Measurements from ENCODE around the gene NAV2.

The NAV2 gene

GRCh38 chr11:19814421-19814820 is 101.8 kb downstream of the NAV2 start:
- no peak for DNase-seq

DNA sequence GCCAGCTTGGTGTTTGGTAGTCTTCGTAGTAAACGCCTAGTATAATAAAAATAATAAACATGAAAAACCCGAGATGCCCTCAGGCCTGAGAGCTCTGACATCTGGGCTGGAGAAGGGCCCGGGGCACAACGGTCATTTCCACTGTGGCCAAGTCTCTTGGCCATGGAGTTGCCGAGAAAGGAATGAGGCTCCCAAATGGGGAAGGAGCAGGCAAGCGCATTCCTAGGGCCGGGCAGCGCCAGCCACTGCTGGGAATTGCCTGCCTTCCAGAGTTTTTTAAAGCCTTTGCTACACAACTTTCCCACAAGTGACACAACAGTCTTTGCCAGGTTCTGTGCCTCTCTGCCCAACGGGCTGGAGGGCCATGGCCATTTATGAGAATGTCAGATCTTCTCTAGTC is 103.4 kb downstream of the NAV2 start:
- DNase-seq, result no peak

DNA sequence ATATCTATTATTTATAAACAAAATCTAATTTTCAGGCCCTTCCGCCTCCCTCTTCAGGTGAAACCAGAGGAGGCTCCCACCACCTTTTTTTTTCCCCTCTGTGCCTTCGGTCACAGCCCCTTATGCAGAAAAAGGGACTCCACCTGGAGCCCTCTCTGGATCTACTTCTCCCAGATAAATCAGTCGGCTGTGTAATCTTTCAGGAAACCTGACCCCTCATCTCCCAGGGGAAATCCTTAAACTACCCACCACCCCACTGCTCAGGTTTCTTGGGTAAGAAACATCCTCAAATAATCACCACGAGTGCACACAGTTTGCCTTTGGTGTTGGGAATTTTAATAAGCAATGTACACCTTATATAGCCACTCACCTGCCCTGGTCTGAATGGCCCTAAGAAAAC is 104.2 kb downstream of the NAV2 start:
- no peak for DNase-seq

DNA sequence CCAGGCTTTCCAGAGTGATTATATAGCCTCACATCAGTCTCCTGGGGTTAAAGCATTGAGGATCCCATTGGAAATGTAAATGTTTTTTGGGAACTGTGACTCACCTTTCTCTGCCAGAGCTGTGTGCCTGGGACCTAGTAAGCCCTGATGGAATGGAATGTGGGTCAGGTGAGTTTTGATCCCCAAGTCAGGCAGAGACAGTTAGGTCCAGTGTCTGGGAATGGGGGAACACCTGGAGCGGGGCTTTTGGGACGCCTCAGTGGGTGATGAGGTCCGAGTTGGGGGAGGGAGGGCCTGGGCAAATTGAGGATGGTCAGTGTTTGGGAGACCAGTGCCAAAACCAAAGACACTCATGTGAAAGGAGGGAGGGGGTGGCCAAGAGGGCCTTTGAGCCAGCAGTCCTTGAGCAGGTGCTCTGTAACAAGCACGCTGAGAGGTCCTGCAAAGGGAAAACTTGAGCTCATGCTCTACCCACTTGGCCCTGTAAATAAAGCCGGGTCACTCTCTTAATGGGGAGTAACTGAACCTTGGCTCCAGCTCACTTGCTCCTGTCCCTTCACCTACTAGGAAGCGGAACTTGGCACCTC is 104.7 kb downstream of the NAV2 start:
- DNase-seq, result no peak

GRCh38 chr11:19817870-19818269 is 105.2 kb downstream of the NAV2 start:
- no peak for DNase-seq

DNA sequence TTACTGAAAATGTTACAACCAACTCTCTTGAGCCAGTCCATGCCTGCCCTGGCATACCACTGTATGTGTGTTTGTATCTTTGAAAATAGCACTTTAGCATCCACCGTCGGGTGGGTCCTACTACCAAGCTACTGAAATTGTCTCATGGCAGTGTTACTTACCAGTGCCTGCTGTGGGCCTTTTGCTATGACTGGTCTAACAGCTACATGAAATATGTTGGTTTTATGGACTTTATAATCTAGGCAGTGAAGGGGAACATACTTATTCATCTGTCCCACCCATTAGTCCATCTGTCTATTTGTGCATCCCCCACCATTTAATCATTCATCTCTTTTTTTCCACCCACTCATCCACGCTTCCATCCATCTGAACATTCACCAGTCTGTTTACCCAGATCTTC is 106.0 kb downstream of the NAV2 start:
- DNase-seq, result no peak

DNA sequence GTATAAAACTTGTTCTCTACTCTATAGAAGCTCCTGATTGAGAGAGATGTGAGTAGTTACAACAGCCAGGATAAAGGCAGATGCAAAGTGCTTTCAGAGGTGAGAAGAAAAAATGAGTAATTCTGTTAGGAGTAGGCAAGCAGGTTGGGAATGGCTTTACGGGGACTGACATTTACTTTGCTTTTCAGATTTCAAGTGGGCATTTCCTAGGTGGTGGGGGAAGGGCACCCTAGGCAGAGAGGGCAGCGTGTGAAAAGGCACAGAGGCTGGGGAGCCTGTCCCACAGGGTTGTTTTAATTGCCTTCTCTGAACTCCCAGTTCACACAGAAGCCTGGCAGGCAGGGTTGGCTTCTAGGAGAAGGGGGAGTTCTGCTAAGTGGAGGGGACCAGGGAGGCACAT is 106.5 kb downstream of the NAV2 start:
- no peak for DNase-seq

- no peak for DNase-seq
Measured at GRCh38 chr11:19820100-19820499, 107.5 kb downstream of the NAV2 start.

- no peak for DNase-seq
Measured at GRCh38 chr11:19821412-19821875, 108.8 kb downstream of the NAV2 start.

DNA sequence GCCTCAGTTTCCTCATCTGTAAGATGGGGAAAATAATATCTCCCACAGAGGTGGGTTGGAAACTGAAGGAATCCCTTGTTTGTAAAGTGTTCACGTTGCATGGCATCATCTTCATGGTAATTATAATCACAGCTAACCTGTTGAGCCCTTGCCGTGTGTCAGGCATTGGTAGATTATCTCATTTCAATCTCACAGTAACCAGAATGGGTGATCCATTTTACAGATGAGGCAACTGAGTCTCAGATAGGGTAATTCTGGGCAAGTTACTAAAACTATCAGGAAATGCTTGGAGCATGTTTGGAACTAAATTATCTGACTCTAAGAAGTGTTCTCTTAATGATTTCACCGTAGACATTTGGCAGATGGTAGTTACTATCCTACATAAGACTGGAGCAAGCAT is 109.4 kb downstream of the NAV2 start:
- no peak for DNase-seq

- no peak for DNase-seq
Measured at GRCh38 chr11:19822531-19822930, 109.9 kb downstream of the NAV2 start.

DNA sequence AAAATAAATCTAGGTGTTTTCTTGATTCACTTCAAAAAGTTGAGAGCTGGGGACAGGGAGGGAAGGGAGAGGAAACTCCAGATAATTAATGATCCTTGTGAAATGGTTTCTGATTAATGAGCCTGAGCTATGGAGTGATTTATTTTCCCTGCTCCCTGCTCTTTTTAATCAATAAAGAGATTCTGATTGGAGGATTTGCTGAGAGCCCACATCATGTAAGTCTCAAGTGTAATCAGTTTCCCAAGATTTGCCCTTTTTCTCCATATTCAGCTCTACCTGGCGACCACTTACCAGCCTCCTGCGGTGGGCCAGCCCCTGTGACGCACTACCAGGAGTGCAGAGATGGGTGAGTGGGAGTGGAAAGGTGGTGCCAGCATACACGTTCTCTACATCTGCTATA is 114.0 kb downstream of the NAV2 start:
- DNase-seq, result no peak

DNA sequence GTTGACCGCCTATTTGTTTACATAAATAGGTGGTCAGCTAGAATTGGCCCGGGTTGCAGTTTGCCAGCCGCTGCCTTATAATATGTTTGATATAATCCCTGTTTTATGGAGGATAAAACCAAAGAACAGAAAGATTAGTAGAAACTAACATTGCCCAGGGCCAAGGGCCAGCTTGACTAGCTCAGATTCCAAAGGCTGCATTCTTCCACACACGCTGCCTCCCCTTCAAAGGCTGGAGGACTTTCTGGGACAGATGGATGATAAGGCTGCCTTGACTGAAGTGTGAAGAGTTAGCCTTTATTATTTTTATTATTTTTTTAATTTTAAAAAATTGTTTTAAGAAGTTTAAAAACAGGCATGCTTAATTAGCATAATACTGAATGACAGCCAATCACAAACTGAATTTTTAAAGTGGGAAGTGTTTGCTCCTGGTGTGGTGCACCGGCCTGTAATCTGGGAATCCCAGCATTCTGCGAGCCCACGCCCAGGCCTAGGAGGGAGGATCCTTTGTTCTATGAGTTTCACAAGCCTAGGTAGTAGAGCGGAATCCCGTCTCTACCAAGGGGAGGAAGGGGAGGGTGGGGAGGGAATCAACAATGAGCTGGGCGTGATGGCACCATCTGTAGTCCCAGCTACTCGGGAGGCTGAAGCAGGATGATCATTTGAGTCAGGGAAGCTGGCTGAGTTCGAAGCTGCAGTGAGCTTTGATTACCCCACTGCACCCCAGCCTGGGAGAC is 114.9 kb downstream of the NAV2 start:
- no peak for DNase-seq

DNA sequence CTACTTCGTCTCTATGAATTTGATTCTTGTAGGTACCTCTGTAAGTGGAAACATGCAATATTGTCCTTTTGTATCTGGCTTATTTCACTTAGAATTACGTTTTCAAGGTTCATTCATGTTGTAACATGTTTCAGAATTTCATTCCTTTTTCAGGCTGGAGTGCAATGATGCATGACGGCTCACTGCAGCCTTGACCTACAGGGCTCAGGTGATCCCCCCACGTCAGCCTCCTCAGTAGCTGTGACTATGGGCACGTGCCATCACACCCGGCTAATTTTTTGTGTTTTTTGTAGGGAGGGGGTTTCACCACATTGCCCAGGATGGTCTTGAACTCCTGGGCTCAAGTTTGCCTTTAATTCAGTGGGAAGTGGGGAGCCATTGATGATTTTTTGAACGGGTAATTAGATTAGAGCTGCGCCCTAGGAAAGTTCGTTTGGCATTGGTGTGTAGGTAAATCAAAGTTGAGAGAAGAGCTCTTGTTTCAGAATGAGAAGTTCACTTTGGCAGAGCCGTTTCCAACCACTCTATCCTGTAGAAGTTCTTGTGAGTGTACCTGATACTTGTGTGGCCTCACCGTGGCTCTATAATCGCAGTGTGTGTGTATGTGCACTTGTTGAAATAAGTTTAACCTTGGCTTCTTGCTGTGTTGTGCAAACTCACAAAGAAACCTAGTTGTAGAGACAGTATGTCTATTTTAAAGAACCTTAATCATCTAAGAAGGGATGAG is 115.9 kb downstream of the NAV2 start:
- DNase-seq, result no peak

DNA sequence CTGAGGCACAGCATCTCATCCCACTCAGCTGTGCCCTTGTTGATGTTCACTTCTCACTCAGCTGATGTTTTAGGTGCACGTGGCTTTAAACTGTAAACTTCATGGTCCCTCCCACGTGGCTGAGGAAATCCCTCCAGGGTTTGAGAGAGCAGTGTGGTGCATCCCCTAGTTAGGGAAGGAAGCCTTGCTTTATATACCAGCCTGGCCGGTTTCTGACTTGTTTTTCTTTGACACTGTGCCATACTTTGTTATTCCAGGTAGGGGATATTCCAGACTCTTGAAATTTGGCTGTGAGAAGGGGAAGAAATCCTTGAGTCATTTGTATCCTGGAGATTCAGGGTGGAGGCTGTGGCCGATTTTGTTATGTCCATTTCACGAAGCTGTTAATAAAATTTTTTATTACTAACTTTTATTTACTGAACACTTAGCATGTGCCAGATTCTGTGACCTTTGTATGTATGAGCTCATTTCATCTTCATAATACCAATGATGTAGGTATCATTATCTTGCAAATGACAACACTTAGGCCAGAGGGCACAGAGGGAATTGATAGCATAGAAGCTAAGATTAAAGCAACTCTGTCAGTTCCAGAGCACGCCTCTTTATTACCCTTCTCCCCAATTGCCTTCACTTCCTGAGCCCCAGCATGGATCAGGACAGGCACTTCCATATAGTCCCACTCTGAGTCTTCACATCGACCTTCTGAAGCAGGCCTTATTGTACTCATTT is 116.6 kb downstream of the NAV2 start:
- no peak for DNase-seq

- DNase-seq, result no peak
Measured at GRCh38 chr11:19832086-19832750, 119.6 kb downstream of the NAV2 start.

DNA sequence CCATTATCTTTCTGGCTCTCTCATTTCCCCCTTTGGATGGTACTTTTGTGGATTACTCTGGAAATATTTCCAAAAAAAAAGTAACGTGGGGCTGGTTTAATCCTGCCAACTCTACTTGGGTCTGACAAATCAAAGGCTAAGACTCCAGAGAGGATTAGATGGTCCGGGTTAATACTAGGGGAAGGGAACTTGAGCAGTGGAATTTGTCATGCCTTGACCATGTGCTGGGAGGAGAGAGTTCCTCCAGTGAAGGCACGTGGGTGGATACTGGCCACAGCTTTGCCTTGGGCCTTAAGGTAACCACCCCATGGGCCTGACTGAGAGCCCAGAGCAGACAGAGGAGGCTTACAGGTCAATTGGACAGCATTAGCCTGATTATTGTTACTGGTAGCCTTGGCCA is 120.3 kb downstream of the NAV2 start:
- no peak for DNase-seq

- no peak for DNase-seq
Measured at GRCh38 chr11:19834771-19835170, 122.1 kb downstream of the NAV2 start.

DNA sequence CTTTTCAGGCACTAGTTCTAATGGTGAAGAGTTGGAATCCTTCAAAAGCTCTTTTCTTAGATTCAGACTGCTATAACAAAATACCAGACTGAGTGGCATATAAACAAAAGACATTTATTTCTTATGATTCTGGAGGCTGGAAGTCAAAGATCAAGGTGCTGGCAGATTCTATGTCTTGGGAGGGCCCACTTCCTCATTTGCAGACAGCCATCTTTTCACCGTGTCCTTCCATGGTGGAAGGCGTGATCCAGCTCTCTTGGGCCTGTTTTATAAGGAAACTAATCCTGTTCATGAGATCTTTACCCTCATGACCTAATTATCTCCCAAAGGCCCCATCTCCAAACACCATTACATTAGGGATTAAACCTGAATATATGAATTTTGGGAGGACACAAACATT is 124.0 kb downstream of the NAV2 start:
- DNase-seq, result no peak

- DNase-seq, result no peak
Measured at GRCh38 chr11:19838994-19839768, 126.5 kb downstream of the NAV2 start.

DNA sequence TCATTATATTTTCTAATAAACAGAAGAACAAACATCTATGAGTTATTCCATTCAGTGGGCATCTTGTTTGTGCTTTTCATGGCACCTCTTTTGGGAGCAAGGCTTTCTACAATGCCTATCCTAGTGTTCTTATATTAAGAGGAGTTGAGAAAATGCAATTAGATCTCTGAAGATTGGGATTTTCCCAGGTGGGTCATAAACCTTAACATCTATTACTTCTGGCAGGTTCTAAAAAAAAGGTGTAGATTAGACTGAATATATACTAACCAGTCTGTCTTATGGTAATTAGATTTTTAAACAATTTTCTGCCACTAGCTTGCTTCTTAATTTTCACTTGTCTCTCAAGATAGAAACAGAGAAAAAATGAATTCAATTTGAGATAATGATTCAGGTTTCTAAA is 128.3 kb downstream of the NAV2 start:
- DNase-seq, result no peak

DNA sequence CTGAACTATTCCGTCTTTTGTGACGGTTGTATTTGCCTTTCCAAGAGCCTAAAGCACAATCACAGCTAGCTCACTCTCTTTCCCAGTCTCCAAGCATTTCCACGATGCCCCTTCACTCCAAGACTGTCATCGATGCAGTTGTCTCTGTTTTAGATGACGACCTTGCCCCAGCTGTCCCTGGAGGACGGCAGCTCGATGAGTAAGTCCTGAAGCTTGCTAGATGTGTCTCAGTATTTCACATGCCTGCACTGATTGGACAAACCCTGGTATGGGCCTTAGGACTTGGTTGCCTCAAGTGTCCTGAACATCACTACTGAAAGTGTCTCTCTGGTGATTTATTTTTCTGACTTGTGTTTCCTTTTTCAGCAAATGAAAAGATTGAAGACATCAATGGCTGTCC is 129.9 kb downstream of the NAV2 start:
- DNase-seq, result no peak

All from stimulated activated CD4-positive, alpha-beta T cell treated with anti-CD3 and anti-CD28 coated beads, Interleukin-12 subunit alpha, Interleukin-12 subunit beta, amount 100 ng/mL, for 4 hours (primary cell).